Measurements from ENCODE around the gene CHDH. TPM values are rescaled to one million over a fixed set of nuclear protein-coding genes. Genes with fewer than 3 reads are reported as not detected.

CHDH gene
- total and polyA plus RNA-seq, 2 donors (not counting 3 experiments of a cell fraction or from before 2014, with no cell fraction given), result 0.04 to 0.06 TPM

DNA sequence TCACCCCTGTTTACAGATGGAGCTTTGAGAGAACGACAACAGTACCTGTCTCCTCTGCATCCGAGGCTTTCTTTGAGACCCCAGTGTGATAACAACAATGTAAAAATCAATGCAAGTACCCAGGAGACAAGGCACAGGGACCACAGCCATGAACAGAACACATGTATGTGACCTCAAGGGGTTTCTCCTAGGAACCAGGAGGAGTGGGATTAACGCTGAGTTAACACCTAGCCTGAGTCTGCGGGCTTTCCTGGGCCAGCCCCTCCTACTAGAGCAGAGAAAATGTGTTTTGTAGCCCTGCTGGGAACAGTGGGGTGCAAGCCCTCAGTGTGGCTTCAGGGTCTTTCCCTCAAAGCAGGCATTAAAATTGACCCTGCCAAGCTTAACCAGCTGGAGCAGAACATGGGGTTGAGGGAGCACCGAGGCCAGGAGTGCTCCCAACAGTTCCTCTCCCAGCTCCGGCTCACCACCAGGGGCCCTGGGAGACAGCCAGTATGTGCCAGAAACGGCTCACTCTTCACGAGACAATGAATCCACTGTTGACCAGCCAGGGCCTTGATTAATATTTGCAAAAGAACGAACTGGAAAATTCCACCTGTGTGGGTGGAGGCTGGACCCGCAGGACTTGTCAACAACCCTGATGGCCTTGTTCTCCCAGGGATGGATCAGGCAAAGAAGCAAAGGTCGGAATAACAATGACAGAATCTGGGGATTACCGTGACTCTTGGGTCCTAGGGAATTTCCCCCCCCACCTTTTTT lies 3.6 kb downstream of the CHDH start:
- POLR2A ChIA-PET, result no interaction called here
- dilution Hi-C loops (cut with MboI; ENCODE audit: extremely low pct_ligation_motif_present, low sequenced_read_pairs), result no loop called here

More for the DNA sequence above, 3.6 kb downstream of the CHDH start:
- FAIRE-seq, result no peak
- Histone ChIP-seq H3K36me3 (ENCODE audit: control insufficient read depth in 2 of 2, extremely low read depth in 1 of 2, insufficient read depth in 2 of 2, low read length in 2 of 2) (no peaks in the 10 kb centered on the region), H3K9ac (replicated peaks; ENCODE audit: extremely low read depth, insufficient read depth, low read length) (no peak overlapping the region), H4K20me1 (replicated peaks; ENCODE audit: control insufficient read depth, extremely low read depth, insufficient read depth, low read length) (no peaks in the 10 kb centered on the region), H3K9me1 (replicated peaks; ENCODE audit: control insufficient read depth, extremely low read depth, insufficient read depth, low read length) (no peaks in the 10 kb centered on the region), H3K9me3 (replicated peaks; ENCODE audit: control insufficient read depth, insufficient read depth, low read length) (no peaks in the 10 kb centered on the region), H3K79me2 (ENCODE audit: control insufficient read depth, insufficient read depth, low read length) (no peaks in the 10 kb centered on the region), H3K4me1 (ENCODE audit: control insufficient read depth, extremely low read depth, insufficient read depth, low read length) (no peaks in the 10 kb centered on the region), H2AFZ (ENCODE audit: low read depth, low read length) (no peak overlapping the region), H3K4me2 (ENCODE audit: insufficient read depth, low read length) (no peak overlapping the region), H3K4me3 (replicated peaks in 1 of 3; ENCODE audit: insufficient read depth in 1 of 3, low read depth in 1 of 3, low read length in 3 of 3) (no peak overlapping the region), H3K27me3 (ENCODE audit: control insufficient read depth in 2 of 2, insufficient read depth in 2 of 2, low read length in 2 of 2) (peaks cover 21 to 23% of the 10 kb centered on the region in 2 experiments), H3K27ac (ENCODE audit: insufficient read depth, low read depth, low read length) (no peak overlapping the region)
- TF ChIP-seq POLR2A (IDR thresholded peaks at IDR 0.05; ENCODE audit: low read depth, low read length) (no peak), POLR2AphosphoS5 (IDR thresholded peaks at IDR 0.05; ENCODE audit: insufficient read depth, low read depth, low read length) (no peak), MYC (IDR thresholded peaks at IDR 0.05; ENCODE audit: low read depth, low read length) (no peak), EZH2 (IDR thresholded peaks at IDR 0.05; ENCODE audit: borderline replicate concordance, low read depth, low read length, severe bottlenecking) (no peak), JUN (IDR thresholded peaks at IDR 0.05; ENCODE audit: borderline replicate concordance, insufficient read depth, insufficient read length, low read depth) (no peak), FOS (IDR thresholded peaks at IDR 0.05; ENCODE audit: borderline replicate concordance, insufficient read depth, low read length) (no peak), GATA2 (IDR thresholded peaks at IDR 0.05; ENCODE audit: insufficient read depth, insufficient read length, low read depth, low read length) (no peak)
- TF ChIP-seq, protein P1, sequence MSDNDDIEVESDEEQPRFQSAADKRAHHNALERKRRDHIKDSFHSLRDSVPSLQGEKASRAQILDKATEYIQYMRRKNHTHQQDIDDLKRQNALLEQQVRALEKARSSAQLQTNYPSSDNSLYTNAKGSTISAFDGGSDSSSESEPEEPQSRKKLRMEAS (IDR thresholded peaks at IDR 0.05; ENCODE audit: insufficient read depth, insufficient read length), result no peak
- TF ChIP-seq, protein P2, sequence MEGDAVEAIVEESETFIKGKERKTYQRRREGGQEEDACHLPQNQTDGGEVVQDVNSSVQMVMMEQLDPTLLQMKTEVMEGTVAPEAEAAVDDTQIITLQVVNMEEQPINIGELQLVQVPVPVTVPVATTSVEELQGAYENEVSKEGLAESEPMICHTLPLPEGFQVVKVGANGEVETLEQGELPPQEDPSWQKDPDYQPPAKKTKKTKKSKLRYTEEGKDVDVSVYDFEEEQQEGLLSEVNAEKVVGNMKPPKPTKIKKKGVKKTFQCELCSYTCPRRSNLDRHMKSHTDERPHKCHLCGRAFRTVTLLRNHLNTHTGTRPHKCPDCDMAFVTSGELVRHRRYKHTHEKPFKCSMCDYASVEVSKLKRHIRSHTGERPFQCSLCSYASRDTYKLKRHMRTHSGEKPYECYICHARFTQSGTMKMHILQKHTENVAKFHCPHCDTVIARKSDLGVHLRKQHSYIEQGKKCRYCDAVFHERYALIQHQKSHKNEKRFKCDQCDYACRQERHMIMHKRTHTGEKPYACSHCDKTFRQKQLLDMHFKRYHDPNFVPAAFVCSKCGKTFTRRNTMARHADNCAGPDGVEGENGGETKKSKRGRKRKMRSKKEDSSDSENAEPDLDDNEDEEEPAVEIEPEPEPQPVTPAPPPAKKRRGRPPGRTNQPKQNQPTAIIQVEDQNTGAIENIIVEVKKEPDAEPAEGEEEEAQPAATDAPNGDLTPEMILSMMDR (IDR thresholded peaks at IDR 0.05; ENCODE audit: extremely low read depth in 1 of 2, insufficient read depth in 1 of 2, low read depth in 1 of 2, low read length in 2 of 2), result no peak
- no TSS peak for BruUV-seq (replicated peaks)
- DNase-seq (ENCODE audit: low read depth, low spot score), result no peak
- CTCF ChIA-PET, result no interaction called here
- intact Hi-C loops (cut with micrococcal nuclease), result no loop called here
